ENCODE results near the gene RAE1.

DNA sequence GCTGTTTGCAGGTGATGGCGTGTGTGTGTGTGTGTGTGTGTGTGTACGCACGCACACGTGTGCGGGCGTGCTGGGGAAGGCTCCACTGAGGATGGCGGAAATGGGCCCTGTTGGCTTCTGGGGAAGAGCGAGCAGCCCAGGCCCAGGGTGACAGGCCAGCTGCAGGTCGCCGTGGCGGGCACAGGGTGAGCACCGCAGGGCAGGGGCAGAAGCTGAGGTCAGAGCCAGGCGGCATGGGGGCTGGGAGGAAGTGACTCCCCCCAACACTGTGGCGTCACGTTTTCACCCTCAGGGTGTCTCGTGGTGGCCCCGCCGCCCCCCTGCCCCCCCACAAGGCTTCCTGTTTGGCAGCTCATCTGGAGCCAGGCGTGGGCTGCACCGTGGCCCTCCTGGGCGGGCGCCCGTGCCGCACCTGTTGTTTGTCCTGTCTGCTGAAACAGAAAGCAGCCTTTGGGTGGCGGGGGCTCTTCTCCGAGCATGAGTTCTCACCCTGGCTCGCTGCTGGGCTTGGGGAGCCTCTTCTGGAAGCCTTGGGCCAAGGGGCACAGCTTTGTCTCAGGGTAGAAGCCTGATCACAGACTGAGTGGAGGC lies 47.3 kb downstream of the RAE1 start:
- TF ChIP-seq POLR2A (IDR thresholded peaks at IDR 0.05) = peak; percentile 52 to 70
- TF ChIP-seq, protein P1, sequence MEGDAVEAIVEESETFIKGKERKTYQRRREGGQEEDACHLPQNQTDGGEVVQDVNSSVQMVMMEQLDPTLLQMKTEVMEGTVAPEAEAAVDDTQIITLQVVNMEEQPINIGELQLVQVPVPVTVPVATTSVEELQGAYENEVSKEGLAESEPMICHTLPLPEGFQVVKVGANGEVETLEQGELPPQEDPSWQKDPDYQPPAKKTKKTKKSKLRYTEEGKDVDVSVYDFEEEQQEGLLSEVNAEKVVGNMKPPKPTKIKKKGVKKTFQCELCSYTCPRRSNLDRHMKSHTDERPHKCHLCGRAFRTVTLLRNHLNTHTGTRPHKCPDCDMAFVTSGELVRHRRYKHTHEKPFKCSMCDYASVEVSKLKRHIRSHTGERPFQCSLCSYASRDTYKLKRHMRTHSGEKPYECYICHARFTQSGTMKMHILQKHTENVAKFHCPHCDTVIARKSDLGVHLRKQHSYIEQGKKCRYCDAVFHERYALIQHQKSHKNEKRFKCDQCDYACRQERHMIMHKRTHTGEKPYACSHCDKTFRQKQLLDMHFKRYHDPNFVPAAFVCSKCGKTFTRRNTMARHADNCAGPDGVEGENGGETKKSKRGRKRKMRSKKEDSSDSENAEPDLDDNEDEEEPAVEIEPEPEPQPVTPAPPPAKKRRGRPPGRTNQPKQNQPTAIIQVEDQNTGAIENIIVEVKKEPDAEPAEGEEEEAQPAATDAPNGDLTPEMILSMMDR (IDR thresholded peaks at IDR 0.05 in 4 of 5, conservative IDR thresholded peaks at IDR 0.05 in 1 of 5) = no peak
